Measurements from ENCODE around the gene DHX32. TPM values are rescaled to one million over a fixed set of nuclear protein-coding genes. Genes with fewer than 3 reads are reported as not detected.
A peak's percentile ranks its signal among the peaks of the same experiment; 100 is the strongest.

Gene DHX32
- total RNA-seq, 1 donor from 2014 or later, result 31.9 TPM

GRCh38 chr10:125797994-125798662, 83.0 kb downstream of the DHX32 start:
- intact Hi-C loops (cut with DNase I), result no loop called here
- Histone ChIP-seq H3K4me1 (no peaks in the 10 kb centered on the region), H3K9me3 (no peaks in the 10 kb centered on the region), H3K4me3 (no peak overlapping the region), H3K36me3 (peaks cover 78% of the 10 kb centered on the region), H3K27ac (no peak overlapping the region), H3K27me3 (ENCODE audit: low read depth) (no peaks in the 10 kb centered on the region)
- TF ChIP-seq, protein P1, sequence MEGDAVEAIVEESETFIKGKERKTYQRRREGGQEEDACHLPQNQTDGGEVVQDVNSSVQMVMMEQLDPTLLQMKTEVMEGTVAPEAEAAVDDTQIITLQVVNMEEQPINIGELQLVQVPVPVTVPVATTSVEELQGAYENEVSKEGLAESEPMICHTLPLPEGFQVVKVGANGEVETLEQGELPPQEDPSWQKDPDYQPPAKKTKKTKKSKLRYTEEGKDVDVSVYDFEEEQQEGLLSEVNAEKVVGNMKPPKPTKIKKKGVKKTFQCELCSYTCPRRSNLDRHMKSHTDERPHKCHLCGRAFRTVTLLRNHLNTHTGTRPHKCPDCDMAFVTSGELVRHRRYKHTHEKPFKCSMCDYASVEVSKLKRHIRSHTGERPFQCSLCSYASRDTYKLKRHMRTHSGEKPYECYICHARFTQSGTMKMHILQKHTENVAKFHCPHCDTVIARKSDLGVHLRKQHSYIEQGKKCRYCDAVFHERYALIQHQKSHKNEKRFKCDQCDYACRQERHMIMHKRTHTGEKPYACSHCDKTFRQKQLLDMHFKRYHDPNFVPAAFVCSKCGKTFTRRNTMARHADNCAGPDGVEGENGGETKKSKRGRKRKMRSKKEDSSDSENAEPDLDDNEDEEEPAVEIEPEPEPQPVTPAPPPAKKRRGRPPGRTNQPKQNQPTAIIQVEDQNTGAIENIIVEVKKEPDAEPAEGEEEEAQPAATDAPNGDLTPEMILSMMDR (IDR thresholded peaks at IDR 0.05), result no peak
- DNase-seq (no peak), ATAC-seq (peak in 1 of 2 donors; percentile 28)

GRCh38 chr10:125797424-125797823, 83.7 kb downstream of the DHX32 start:
- Histone ChIP-seq H3K27ac (no peak overlapping the region), H3K4me1 (no peaks in the 10 kb centered on the region), H3K9me3 (no peaks in the 10 kb centered on the region), H3K36me3 (peaks cover 79% of the 10 kb centered on the region), H3K4me3 (no peak overlapping the region), H3K27me3 (ENCODE audit: low read depth) (no peaks in the 10 kb centered on the region)
- TF ChIP-seq, protein P1 (IDR thresholded peaks at IDR 0.05), result no peak
- DNase-seq (no peak), ATAC-seq (no peak)
- intact Hi-C loops (cut with DNase I), result no loop called here

DNA sequence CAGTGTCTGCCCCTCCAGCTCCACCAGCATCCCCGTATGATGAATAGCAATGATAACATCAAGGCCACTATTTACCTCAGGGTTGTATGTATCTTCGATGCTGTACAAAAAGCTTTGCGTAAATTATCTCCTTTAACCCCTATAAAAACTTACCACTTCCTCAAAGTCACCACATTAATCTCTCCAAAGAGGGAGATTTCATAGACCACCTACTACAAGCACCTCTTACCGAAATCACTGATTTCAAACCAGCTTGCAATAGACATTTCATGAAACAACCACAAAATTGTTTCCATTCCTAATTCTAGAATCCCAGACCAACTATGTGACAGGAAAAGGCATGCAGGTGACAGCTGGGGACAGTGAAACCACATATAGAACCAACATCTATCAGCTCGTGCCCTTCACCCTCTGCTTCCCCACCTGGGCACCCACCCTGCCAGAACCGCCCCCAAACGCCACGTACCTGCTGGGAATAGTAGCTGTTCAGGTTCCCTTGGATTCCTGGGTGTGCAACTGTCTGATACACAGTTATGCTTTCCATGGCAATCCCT, 85.4 kb downstream of the DHX32 start:
- no peaks in the 10 kb centered on the region for H3K4me1 ChIP-seq
- no peak overlapping the region for H3K4me3 ChIP-seq
- ATAC-seq (no peak), DNase-seq (no peak)
- no peaks in the 10 kb centered on the region for H3K9me3 ChIP-seq
- TF ChIP-seq, protein P1 (IDR thresholded peaks at IDR 0.05), result no peak
- intact Hi-C loops (cut with DNase I), result no loop called here
- no peaks in the 10 kb centered on the region for H3K27me3 ChIP-seq (ENCODE audit: low read depth)
- H3K36me3 ChIP-seq, result peaks cover 79% of the 10 kb centered on the region
- H3K27ac ChIP-seq, result no peak overlapping the region

DNA sequence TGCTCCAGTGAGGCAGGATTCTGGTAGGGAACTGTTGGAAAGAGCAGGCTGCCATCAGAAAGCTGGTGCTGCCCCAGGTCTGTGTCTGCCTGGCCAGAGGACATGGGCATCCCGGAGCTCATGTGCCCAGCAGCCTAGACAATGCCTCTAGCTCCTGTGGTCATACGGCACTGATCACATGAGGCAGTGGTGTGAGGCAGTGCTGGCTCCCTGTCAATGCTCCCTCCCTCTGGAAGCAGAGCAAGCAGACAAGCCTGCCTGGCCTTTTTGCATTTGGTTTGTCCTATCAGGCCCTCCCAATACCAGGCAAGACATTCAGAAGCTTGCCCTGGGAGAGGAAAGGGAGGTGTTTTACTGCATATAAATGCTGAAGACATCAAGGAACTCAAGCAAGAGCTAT, 86.0 kb downstream of the DHX32 start:
- Histone ChIP-seq H3K4me3 (no peak overlapping the region), H3K9me3 (no peaks in the 10 kb centered on the region), H3K27ac (no peak overlapping the region), H3K36me3 (peaks cover 76% of the 10 kb centered on the region), H3K27me3 (ENCODE audit: low read depth) (no peaks in the 10 kb centered on the region), H3K4me1 (no peaks in the 10 kb centered on the region)
- ATAC-seq (no peak), DNase-seq (no peak)
- TF ChIP-seq, protein P1 (IDR thresholded peaks at IDR 0.05), result no peak
- intact Hi-C loops (cut with DNase I), result no loop called here

DNA sequence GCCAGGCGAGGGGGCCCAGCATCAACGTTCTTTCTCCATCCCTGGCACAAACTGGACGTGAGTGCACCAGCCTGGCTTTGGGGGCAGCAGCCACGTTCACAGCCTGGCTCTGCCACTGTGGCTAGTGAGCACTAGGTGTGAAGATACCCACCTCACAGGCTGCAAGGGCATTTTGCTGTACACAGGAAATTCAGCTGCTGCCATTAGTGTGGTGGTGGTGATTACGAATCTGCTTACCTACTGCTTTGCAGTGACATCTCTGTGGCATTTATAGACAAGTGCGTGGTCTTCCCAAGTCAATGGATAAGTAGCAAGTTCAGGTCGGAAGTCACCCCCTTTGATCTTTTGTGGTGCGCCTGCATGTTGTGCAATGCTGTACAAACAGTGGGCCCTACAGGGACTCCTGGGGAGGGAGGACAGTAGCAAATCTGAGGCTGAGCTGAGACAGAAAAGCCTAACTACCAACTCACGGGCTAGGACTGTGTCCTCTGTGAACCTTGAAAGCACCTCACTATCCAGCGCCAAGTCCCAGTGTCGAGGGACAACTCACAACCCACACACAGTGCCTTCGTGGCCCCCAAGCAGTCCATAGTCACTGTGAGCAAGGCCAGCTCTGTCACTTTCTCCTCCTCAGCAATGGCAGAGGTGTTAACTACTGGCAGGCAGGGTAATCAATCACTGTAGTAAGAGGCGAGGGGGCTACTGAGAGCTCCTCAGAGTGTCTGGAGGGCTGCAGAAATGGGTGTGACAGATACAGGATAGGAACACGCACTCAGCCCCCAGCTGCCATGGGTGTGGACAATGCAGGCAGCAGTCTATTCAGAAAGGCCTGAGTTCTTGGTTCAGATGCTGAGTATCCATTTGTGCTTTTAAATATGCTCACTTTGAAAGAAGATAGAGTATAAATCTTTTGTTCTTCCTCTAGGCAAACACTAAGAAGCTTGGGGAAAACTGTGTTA, 88.5 kb downstream of the DHX32 start:
- TF ChIP-seq, protein P1 (IDR thresholded peaks at IDR 0.05), result no peak
- H3K9me3 ChIP-seq, result no peaks in the 10 kb centered on the region
- no peaks in the 10 kb centered on the region for H3K4me1 ChIP-seq
- DNase-seq, result no peak
- no peak overlapping the region for H3K4me3 ChIP-seq
- H3K27ac ChIP-seq, result no peak overlapping the region
- no peak for ATAC-seq
- H3K27me3 ChIP-seq (ENCODE audit: low read depth), result no peaks in the 10 kb centered on the region
- H3K36me3 ChIP-seq, result peaks cover 85% of the 10 kb centered on the region
- intact Hi-C loops (cut with DNase I), result no loop called here

Measured in lower lobe of right lung (tissue), 2 donors.